SK-N-DZ (cell line): ENCODE measurements around the gene AVPR1A.

ENCODE experiments used
- DNase-seq: peaks from one replicate; pipeline ENCODE4 v3.0.0-alpha.2; 2015; ENCODE audit warnings: low spot score

Gene AVPR1A

GRCh38 chr12:63095369-63095980, 55.5 kb downstream of the AVPR1A start:
- no peak for DNase-seq

- no peak for DNase-seq
Measured at GRCh38 chr12:63093711-63094110, 57.3 kb downstream of the AVPR1A start.

DNA sequence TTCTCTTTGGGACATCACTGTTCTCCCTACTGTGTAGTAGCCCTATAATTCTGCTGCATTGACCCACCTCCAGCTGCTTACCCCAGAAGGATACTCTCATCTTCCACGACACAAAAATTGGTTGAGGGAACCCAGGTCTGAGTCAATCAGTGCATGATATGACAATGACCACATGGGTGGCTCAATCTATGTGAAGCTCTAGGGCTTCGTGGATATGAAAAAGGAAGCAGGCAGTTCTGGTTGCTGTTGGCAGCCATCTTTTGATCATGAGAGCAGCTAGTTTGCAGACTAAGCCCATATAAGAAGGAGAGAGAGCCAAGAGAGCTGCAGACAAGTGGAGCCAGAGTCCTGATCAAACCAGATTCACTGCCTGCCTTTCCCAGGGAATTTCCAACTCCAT, 57.9 kb downstream of the AVPR1A start:
- no peak for DNase-seq
